HG03139 (cell line): ENCODE data around the gene COL27A1.
"Not testable (repeated sequence)": the region's sequence is repeated elsewhere in the genome, so short reads cannot be mapped to it uniquely, and the experiment has no call there.

Source experiments
- ATAC-seq: cut with Tn5 transposase; IDR thresholded peaks from one replicate; pipeline ENCODE4 v1.9.1; 2021; ENCODE audit not compliant: unreplicated experiment

Gene COL27A1

DNA sequence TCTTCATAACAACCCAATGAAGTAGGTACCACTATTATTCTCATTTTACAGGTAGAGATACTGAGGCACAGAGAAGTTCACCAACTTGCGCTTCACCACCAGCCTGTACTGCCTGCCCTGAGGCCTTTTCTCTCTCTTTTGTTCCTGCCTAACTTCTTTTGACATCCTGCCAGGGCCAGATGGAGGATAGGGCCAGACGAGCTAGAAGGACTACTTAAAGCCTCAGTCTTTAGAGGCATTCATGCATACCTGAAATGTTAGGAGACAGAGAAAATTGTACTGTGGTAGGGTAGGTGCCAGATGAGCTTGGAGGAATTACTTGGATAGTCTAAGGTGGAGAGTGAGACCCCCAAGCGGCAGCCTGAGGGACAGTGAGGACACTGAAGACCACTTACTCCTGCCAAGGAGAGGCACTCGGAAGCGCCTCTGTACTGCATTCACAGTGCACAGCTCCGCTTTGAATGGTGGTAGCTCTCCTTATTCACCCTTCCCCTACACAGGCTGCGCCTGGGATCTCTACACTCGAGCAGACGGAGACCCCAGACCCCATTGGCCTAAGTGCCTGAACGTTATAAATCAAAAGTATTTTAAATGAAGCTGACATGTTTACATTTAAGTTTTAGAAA lies 161.4 kb downstream of the COL27A1 start:
- ATAC-seq = no peak

DNA sequence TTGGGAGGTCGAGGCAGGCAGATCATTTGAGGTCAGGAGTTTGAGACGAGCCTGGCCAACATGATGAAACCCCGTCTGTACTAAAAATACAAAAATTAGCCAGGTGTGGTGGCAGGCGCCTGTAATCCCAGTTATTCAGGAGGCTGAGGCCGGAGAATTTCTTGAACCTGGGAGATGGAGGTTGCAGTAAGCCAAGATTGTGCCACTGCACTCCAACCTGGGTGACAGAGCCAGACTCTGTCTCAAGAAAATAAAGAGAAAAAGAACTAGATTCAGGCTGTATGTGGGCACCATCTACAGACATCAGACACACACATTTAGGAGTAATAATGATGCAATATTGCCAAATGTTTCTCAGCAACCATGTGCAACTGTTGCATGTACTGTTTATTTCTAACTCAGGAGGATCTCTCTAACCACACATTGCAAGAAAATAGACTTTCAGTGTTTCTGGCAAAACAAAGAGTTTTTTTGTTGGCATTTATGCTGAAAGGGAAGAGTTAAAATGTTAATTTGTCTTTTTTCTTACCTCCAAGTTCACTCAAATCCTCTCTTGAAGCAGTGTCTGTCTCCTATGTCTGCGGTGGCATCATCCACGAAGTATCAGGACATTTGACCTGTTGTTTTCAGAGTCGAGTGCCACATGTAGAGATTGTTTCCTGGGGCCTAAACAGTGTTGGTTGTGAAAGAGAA lies 162.5 kb downstream of the COL27A1 start:
- no peak for ATAC-seq

DNA sequence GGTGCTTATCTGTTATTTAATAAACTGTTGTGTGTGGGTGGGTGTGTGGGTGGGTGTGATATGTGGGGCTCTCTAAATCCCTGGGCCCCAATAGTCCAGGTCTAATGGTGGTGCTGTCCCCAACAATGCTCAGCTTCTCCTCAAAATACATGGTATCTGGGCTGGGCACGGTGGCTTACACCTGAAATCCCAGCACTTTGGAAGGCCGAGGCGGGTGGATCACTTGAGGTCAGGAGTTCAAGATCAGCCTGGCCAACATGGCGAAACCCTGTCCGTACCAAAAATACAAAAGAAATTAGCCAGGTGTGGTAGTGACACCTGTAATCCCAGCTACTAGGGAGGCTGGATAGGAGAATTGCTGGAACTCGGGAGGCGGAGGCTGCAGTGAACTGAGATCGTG lies 163.1 kb downstream of the COL27A1 start:
- no peak for ATAC-seq

DNA sequence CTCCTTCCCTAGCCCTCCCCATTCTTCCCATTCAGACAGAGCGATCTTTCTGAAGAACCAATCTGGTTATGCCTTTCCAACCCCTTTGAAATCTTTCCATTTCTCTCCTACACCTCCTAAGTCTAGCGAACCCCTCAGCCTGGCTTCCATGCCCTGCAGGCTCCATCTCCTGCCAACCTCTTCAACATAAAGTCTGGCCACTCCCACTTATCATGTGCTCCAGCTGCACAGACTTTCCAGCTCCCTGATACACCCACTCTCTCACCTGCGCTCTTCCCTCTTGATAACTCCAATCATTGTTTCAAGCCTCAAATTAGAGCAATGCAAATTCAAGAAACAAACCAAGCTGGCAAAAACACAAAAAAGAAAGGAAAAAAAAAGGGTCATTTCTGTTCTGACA lies 163.8 kb downstream of the COL27A1 start:
- no peak for ATAC-seq

DNA sequence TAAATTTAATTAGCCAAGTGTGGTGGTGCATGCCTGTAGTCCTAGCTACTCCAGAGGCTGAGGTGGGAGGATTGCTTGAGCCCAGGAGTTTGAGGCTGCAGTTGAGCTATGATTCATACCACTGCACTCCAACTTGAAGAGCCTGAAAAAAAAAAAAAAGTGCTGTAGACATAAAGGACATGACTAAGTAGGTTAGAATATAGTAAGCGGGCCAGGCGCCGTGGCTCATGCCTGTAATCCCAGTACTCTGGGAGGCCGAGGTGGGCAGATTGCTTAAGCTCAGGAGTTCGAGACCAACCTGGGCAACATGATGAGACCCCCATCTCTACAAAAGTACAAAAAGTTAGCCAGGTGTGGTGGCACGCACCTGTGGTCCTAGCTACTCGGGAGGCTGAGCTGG lies 165.4 kb downstream of the COL27A1 start:
- not testable (repeated sequence) for ATAC-seq

DNA sequence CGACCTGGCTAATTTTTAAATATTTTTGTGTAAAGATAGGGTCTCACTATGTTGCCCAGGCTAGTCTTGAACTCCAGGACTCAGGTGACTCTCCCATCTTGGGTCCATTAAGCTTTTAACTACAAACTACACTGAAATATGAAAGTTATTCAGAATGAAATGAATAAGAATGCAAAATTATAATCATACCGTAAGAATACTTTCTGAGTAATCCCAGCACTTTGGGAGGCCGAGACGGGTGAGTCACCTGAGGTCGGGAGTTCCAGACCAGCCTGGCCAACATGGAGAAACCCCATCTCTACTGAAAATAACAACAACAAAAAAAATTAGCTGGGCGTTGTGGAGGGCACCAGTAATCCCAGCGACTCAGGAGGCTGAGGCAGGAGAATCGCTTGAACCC lies 166.4 kb downstream of the COL27A1 start:
- no peak for ATAC-seq

DNA sequence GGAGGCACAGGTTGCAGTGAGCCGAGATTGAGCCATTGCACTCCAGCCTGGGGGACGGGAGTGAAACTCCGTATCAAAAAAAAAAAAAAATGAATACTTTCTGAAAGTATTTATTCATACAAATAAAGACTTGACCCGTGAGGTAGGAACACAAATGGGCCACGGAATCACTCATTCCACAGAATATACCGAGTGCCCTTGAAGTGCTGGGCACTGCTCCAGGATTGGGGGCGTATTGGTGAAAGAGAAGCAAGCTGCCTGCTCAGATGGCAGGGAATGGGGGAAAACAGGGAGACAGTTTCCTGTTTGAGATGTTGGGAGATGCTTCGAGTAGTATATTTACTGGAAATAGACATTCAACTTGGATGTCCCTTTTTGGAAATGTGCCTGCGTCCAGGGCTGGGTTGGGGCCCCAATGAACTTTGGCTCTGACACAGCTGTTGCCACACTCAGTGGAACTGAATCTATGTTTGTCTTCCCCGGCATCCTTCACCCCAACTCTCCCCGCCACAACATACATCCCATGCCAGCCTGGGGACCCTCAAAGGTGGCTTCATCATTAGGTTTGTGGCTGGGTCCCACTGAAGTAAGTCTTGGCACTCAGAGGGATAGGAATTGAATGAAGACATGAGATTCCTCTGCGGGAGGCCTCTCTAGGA lies 167.0 kb downstream of the COL27A1 start:
- ATAC-seq = not testable (repeated sequence)

DNA sequence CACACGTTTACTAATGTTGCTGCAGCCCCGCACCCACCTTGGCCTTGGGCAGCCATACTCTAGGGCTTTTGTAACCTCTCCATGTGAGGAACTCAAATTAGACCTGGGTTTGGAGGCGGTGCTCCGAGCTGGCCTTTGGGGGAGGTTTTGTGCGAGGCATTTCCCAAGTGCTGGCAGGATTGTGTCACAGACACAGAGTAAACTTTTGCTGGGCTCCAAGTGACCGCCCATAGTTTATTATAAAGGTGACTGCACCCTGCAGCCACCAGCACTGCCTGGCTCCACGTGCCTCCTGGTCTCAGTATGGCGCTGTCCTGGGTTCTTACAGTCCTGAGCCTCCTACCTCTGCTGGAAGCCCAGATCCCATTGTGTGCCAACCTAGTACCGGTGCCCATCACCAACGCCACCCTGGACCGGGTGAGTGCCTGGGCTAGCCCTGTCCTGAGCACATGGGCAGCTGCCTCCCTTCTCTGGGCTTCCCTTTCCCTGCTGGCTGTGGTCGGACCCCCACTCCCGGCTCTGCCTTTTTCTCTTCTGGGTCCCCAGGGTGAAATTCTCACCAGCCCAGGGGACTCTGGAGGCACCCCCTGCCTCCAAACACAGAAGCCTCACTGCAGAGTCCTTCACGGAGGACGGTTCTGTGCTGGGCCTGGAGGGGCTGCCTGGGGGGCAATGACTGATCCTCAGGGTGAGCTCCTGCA lies 167.6 kb downstream of the COL27A1 start, which contains the start of gene ORM1:
TSS of gene ORM1 (plus strand) at position 268 of the 701 bp plus-strand sequence. CDS start at position 304, 36 bp downstream.
- not testable (repeated sequence) for ATAC-seq

DNA sequence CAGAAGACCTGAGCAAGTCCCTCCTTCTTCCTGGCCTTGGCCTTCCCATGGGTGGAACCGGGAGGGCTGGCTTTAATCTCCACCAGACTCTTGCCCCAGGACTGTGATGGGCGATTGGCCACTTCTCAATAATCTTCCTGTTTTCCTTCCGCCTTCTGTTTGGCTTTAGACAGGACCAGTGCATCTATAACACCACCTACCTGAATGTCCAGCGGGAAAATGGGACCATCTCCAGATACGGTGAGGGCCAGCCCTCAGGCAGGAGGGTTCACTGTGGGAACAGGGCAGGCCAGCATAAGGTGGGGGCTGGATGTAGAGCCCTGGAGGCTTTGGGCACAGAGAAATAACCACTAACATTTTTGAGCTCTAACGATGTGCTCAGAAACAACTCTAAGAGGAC lies 168.5 kb downstream of the COL27A1 start:
- ATAC-seq = not testable (repeated sequence)

DNA sequence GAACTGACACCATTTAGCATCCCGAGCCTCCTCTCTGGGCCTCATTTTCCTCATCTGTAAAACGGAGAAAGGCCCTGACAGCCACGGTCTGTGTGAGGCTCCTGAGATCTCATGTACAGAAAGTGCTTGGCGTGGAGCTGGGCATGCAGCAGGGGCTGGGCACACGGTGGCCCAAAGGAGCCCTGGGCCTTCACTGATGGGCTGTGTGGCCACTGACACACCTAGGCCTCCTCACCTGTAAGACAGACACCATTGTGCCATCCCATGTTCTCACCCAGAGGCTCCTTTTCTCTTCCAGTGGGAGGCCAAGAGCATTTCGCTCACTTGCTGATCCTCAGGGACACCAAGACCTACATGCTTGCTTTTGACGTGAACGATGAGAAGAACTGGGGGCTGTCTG lies 169.2 kb downstream of the COL27A1 start:
- no peak for ATAC-seq

DNA sequence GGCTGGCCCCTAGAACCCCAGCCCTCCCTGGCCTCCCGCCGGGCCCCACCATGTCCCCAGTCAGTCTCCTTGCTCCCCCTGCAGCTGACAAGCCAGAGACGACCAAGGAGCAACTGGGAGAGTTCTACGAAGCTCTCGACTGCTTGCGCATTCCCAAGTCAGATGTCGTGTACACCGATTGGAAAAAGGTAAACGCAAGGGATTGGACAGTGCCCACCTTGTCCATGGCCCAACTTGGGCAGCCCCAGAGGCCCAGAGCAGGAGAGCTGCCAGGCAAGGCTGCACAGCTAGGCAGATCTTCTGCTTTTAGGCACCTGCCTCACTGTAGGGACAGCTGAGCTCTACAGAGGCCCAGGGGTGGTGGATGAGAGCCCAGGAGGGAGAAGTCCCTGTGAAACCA lies 169.6 kb downstream of the COL27A1 start:
- not testable (repeated sequence) for ATAC-seq

DNA sequence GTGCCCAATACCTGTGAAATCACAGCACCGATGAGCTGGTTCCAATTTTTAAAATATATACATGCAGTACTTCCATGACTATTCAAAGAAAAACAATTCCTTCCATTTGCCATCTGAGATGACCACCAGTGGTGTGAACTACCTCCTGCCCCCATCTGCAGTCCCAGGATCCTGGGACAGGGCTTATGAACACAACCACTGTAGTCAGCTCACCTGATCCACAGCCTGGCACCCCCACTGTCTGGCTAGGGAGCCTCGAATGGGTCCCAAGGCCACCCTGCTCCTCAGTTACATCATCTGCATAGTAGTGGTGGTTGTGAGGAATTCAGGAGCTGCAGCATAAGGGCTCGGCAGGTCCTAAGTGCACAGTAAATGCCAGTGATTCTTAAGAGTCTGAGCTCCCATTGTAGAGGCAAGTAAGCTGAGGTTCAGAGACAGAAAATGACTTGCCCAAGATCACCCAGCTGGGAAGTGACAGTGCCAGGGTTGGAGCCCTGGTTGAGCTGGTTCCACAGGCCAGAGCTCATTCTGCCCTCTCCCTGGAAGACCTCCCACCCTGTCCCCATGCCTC lies 170.4 kb downstream of the COL27A1 start:
- not testable (repeated sequence) for ATAC-seq

DNA sequence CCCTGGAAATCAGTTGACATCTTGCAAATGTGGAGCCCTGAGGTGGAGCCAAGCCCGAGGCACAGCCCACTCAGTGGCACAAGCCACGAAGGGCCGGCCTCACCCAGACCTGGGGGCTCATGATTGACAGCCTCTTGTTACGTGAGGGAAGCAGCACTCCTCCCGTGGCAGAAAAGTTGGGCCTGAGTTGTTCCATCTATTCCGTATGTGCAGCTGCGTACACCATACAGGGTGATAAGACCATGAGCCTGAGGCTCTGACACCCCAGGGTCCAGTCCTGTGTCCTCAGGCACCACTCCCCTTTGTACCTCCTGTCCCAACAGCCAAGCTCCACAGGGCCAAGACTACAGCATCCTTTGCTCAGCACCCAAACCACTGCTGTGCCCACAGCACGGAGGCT lies 172.4 kb downstream of the COL27A1 start:
- no peak for ATAC-seq

DNA sequence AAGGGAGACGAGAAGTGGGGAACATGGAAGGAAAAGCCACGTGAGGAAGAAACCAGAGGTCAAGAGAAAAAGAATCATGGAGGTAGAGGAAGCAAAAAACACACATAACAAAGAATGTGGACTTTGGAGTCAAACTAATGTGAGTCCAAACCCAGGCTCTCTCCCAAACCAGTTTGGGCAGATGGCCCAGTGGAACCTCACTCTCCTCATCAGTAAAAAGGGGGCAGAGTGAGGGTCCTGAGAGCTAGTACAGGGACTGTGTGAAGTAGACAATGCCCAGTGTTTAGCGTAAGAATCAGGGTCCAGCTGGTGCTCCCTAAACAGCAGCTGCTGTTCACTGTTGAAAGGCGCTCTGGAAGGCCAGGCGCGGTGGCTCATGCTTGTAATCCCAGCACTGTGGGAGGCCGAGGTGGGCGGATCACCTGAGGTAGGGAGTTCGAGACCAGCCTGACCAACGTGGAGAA lies 173.1 kb downstream of the COL27A1 start:
- not testable (repeated sequence) for ATAC-seq

DNA sequence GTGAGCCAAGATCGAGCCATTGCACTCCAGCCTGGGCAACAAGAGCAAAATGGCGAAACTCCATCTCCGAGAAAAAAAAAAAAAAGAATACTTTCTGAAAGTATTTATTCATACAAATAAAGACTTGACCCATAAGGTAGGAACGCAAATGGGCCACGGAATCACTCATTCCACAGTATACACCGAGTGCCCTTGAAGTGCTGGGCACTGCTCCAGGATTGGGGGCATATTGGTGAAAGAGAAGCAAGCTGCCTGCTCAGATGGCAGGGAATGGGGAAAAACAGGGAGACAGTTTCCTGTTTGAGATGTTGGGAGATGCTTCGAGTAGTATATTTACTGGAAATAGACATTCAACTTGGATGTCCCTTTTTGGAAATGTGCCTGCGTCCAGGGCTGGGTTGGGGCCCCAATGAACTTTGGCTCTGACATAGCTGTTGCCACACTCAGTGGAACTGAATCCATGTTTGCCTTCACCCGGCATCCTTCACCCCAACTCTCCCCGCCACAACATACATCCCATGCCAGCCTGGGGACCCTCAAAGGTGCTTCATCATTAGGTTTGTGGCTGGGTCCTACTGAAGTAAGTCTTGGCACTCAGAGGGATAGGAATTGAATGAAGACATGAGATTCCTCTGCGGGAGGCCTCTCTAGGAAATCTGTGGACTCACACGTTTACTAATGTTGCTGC lies 173.7 kb downstream of the COL27A1 start:
- not testable (repeated sequence) for ATAC-seq

DNA sequence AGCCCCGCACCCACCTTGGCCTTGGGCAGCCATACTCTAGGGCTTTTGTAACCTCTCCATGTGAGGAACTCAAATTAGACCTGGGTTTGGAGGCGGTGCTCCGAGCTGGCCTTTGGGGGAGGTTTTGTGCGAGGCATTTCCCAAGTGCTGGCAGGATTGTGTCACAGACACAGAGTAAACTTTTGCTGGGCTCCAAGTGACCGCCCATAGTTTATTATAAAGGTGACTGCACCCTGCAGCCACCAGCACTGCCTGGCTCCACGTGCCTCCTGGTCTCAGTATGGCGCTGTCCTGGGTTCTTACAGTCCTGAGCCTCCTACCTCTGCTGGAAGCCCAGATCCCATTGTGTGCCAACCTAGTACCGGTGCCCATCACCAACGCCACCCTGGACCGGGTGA lies 174.3 kb downstream of the COL27A1 start, which contains the start of gene ORM2:
TSS of gene ORM2 (plus strand) at position 245 of the 398 bp plus-strand sequence. CDS start at position 281, 36 bp downstream.
- ATAC-seq = not testable (repeated sequence)

DNA sequence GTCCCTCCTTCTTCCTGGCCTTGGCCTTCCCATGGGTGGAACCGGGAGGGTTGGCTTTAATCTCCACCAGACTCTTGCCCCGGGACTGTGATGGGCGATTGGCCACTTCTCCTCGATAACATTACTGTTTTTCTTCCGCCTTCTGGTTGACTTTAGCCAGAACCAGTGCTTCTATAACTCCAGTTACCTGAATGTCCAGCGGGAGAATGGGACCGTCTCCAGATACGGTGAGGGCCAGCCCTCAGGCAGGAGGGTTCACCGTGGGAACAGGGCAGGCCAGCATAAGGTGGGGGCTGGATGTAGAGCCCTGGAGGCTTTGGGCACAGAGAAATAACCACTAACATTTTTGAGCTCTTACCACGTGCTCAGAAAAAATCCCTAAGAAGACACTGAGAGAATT lies 175.3 kb downstream of the COL27A1 start:
- no peak for ATAC-seq

DNA sequence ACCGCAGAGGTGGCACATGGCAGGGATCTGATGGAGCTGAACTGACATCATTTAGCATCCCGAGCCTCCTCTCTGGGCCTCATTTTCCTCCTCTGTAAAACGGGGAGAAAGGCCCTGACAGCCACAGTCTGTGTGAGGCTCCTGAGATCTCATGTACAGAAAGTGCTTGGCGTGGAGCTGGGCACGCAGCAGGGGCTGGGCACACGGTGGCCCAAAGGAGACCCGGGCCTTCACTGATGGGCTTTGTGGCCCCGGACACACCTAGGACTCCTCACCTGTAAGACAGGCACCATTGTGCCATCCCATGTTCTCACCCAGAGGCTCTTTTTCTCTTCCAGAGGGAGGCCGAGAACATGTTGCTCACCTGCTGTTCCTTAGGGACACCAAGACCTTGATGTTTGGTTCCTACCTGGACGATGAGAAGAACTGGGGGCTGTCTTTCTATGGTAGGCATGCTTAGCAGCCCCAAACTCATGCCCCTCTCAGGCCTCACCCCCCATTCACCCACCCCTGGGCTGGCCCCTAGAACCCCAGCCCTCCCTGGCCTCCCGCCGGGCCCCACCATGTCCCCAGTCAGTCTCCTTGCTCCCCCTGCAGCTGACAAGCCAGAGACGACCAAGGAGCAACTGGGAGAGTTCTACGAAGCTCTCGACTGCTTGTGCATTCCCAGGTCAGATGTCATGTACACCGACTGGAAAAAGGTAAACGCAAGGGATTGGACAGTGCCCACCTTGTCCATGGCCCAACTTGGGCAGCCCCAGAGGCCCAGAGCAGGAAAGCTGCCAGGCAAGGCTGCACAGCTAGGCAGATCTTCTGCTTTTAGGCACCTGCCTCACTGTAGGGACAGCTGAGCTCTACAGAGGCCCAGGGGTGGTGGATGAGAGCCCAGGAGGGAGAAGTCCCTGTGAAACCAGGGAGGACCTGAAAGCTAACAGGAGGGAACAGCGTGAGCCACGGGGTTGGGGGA lies 176.2 kb downstream of the COL27A1 start:
- not testable (repeated sequence) for ATAC-seq

DNA sequence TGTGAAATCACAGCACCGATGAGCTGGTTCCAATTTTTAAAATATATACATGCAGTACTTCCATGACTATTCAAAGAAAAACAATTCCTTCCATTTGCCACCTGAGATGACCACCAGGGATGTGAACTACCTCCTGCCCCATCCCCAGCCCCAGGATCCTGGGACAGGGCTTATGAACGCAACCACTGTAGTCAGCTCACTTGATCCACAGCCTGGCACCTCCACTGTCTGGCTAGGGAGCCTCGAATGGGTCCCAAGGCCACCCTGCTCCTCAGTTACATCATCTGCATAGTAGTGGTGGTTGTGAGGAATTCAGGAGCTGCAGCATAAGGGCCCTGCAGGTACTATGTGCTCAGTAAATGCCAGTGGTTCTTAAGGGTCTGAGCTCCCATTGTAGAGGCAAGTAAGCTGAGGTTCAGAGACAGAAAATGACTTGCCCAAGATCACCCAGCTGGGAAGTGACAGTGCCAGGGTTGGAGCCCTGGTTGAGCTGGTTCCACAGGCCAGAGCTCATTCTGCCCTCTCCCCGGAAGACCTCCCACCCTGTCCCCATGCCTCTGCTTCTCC lies 177.2 kb downstream of the COL27A1 start:
- not testable (repeated sequence) for ATAC-seq
